Breast epithelium (tissue), 4 donors: ENCODE results near the gene PRPH. TPM values are rescaled to one million over a fixed set of nuclear protein-coding genes. Genes with fewer than 3 reads are reported as not detected.

Source experiments
- DNase-seq, 2 donors: peaks; one replicate each; pipeline ENCODE4 v3.0.0-alpha.2; 2019; ENCODE audit warnings: low spot score in 2 of 2
- H3K27ac ChIP-seq, 2 donors: fragments of 200-600 bp; sonication (generic) in 1 of 2; one replicate each; pipeline ENCODE4 v1.5.1; 2016 to 2019; ENCODE audit warnings: mild to moderate bottlenecking in 1 of 2
- H3K27me3 ChIP-seq, 2 donors: fragments of 200-600 bp; sonication (generic) in 1 of 2; one replicate each; pipeline versions ENCODE4 v1.5.1 to v1.6.0; 2017 to 2019; ENCODE audit warnings: control low read depth in 1 of 2, mild to moderate bottlenecking in 1 of 2
- H3K36me3 ChIP-seq: fragments of 200-600 bp; one replicate; pipeline ENCODE4 v1.5.1; 2019
- H3K4me1 ChIP-seq, 2 donors: fragments of 200-600 bp; sonication (generic); one replicate each; pipeline ENCODE4 v1.5.1; 2016 to 2019; ENCODE audit warnings: control low read depth in 1 of 2
- H3K4me3 ChIP-seq, 3 donors: fragments of 200-600 bp; sonication (generic); 1 replicate in 2 of 3; 2 replicates in 1 of 3; pipeline ENCODE4 v1.5.1; 2016 to 2019; ENCODE audit warnings: mild to moderate bottlenecking in 3 of 3, moderate library complexity in 2 of 3
- H3K9me3 ChIP-seq, 2 donors: fragments of 200-600 bp; sonication (generic) in 1 of 2; one replicate each; pipeline ENCODE4 v1.5.1; 2016 to 2019; ENCODE audit warnings: control low read depth in 1 of 2
- POLR2A ChIP-seq: fragments of 450-650 bp; IDR thresholded peaks from one replicate; pipeline ENCODE4 v1.6.1; 2016; ENCODE audit warnings: antibody characterized with exemption, mild to moderate bottlenecking, moderate library complexity
- POLR2AphosphoS5 ChIP-seq, 3 donors: sonication (generic); formaldehyde crosslinking; IDR thresholded peaks; one replicate each; pipeline ENCODE4 v1.6.1; 2017; ENCODE audit warnings: antibody characterized with exemption in 3 of 3
- intact Hi-C: fragments of 100-400 bp; cut with DNase I; formaldehyde crosslinking; loops from one replicate; pipeline ENCODE4 v1.15.1; 2023; ENCODE audit warnings: low total_unique reads
- total RNA-seq, 3 donors: library from RNA; depleted of rRNA; stranded (reverse); fragments of >200 nt; gene quantifications; one replicate each; pipeline ENCODE4 v1.1.0, GENCODE V29; 2016
- TF ChIP-seq, protein P1 (sequence below), 3 donors: fragments of 450-650 bp; IDR thresholded peaks; one replicate each; pipeline ENCODE4 v1.5.1; 2016 to 2017; ENCODE audit warnings: antibody characterized with exemption in 3 of 3, mild to moderate bottlenecking in 3 of 3, moderate library complexity in 3 of 3

PRPH gene
- total RNA-seq, 3 donors from 2014 or later: 0.96 to 2.0 TPM; not detected in 1

DNA sequence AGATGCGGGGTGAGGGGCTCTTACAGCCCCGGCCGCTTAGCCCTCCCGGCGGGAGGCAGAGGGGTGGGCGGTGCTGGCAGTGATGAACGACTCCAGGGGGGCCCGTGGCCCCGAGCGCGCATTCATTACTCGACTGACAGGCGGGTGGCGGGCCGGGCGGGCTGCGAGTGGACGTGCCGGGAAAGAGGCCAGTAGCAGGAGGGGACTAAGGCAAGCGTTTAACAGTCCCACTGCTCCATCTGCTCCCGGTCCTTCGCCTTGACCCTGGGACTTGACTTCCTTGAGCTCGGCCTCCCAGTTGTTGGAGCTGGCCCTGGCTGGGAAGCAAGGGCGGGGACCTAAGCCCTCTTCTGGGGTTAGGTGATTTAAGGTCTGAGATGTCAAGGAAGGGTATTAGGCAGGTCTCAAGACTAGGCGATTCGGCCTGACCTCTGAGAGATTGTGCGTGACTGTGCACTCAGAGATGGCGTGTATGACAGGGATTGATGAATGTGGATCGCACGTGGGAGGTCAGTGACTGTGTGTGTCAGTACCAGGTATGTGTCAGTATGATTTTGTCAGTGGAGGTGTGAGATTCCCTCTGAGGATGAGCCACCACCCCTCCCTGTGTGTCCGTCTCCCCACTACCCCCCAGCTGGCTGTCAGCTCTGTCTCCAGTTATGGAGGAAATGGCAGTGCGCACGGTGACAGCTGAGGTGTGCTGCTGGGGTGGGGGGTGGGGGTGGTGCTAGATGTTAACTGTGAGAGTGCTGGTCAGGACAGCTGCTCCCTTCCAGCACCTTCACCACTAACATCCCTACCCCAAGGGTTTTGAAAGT lies 48.2 kb downstream of the PRPH start:
- Histone ChIP-seq H3K27ac (no peak overlapping the region), H3K4me1 (peaks cover 23% of the 10 kb centered on the region in 2 donors), H3K9me3 (no peaks in the 10 kb centered on the region), H3K36me3 (no peaks in the 10 kb centered on the region), H3K4me3 (peak overlapping the region in 2 of 3 donors; percentile 41 to 63), H3K27me3 (peaks cover 14 to 35% of the 10 kb centered on the region in 2 donors)
- no peak for TF ChIP-seq POLR2AphosphoS5 (IDR thresholded peaks at IDR 0.05)
- TF ChIP-seq, protein P1, sequence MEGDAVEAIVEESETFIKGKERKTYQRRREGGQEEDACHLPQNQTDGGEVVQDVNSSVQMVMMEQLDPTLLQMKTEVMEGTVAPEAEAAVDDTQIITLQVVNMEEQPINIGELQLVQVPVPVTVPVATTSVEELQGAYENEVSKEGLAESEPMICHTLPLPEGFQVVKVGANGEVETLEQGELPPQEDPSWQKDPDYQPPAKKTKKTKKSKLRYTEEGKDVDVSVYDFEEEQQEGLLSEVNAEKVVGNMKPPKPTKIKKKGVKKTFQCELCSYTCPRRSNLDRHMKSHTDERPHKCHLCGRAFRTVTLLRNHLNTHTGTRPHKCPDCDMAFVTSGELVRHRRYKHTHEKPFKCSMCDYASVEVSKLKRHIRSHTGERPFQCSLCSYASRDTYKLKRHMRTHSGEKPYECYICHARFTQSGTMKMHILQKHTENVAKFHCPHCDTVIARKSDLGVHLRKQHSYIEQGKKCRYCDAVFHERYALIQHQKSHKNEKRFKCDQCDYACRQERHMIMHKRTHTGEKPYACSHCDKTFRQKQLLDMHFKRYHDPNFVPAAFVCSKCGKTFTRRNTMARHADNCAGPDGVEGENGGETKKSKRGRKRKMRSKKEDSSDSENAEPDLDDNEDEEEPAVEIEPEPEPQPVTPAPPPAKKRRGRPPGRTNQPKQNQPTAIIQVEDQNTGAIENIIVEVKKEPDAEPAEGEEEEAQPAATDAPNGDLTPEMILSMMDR (IDR thresholded peaks at IDR 0.05): no peak
- TF ChIP-seq POLR2A: no peak
- DNase-seq: no peak
- intact Hi-C loops: loop anchor here (10.0 kb wide), 1 partner anchor 172 kb away; no protein-coding TSS in a partner anchor

DNA sequence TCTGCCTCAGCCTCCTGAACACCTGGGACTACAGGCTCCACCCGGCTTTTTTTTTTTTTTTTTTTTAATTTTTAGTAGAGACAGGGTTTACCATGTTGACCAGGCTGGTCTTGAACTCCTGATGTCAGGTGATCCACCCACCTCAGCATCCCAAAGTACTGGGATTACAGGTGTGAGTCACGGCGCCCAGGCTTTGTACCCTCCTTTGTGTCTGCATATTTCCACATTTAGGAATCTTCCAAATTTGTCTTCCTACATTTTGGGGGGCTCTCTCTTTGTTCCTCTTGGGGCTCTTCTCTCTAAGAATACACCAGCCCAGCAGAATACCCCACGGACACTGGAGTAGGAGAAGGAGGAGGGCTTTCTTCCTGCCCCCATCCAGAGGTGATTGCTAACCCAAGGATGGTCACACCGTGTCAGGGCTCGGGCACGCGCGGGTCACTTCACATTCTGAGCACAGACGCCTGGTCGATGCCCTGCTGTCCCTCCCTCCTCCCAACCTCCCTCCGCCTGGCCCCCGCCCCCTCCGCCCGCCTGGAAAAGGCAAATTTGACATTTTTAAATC lies 49.6 kb downstream of the PRPH start:
- Histone ChIP-seq H3K4me1 (peaks cover 23% of the 10 kb centered on the region in 2 donors), H3K27ac (no peak overlapping the region), H3K27me3 (peaks cover 14 to 37% of the 10 kb centered on the region in 2 donors), H3K9me3 (no peaks in the 10 kb centered on the region), H3K4me3 (peak overlapping the region in 2 of 3 donors; percentile 52 to 69), H3K36me3 (no peaks in the 10 kb centered on the region)
- no peak for TF ChIP-seq POLR2A
- no peak for TF ChIP-seq POLR2AphosphoS5 (IDR thresholded peaks at IDR 0.05)
- TF ChIP-seq, protein P1 (IDR thresholded peaks at IDR 0.05): no peak
- intact Hi-C loops: loop anchor here (10.0 kb wide), 1 partner anchor 170 kb away; no protein-coding TSS in a partner anchor
- no peak for DNase-seq

DNA sequence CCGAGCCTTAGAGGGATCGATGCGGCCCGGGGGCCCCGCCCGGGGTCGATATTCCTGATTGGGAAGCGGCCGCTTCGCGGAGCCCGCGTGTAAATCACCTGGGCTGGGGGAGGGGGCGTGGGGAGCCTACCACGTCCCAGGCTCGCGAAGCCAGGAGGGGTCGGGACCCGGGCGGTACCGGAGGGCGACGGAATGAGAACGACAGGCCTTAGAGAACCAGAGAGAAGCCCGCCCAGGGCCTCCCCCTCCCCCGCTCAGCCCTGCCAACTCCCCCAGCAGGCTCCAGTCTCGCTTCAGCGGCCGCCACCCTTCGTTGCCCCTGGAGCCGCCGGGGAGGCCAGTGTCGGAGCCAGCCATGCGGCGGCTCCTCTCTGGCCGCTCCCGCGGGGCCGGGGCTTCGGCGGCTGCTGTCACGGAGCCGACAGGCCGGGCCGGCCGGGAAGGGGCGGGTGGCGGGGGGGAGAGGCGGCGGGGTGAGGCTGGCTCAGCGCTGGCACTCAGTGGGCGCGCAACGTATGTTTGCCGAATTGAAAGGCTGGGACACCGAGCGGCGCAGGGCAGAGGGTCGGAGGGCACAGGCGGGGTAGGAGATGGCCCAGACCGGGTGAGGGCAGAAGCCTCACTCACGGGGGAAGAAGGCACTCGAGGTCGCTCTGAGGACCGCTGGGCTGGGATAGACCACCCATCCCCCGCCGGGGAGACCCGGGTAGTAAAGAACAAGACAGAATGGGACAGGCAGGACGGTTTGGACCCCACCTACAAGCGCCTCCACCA lies 50.3 kb downstream of the PRPH start:
- TF ChIP-seq POLR2AphosphoS5 (IDR thresholded peaks at IDR 0.05): no peak
- TF ChIP-seq, protein P1 (IDR thresholded peaks at IDR 0.05): no peak
- no peak for TF ChIP-seq POLR2A
- Histone ChIP-seq H3K4me3 (peak overlapping the region; percentile 27 to 69 (median 52)), H3K9me3 (no peaks in the 10 kb centered on the region), H3K27me3 (peaks cover 14 to 37% of the 10 kb centered on the region in 2 donors), H3K27ac (no peak overlapping the region), H3K36me3 (no peaks in the 10 kb centered on the region), H3K4me1 (peaks cover 23% of the 10 kb centered on the region in 2 donors)
- intact Hi-C loops: loop anchor here (10.0 kb wide), 1 partner anchor 170 kb away; no protein-coding TSS in a partner anchor
- no peak for DNase-seq

DNA sequence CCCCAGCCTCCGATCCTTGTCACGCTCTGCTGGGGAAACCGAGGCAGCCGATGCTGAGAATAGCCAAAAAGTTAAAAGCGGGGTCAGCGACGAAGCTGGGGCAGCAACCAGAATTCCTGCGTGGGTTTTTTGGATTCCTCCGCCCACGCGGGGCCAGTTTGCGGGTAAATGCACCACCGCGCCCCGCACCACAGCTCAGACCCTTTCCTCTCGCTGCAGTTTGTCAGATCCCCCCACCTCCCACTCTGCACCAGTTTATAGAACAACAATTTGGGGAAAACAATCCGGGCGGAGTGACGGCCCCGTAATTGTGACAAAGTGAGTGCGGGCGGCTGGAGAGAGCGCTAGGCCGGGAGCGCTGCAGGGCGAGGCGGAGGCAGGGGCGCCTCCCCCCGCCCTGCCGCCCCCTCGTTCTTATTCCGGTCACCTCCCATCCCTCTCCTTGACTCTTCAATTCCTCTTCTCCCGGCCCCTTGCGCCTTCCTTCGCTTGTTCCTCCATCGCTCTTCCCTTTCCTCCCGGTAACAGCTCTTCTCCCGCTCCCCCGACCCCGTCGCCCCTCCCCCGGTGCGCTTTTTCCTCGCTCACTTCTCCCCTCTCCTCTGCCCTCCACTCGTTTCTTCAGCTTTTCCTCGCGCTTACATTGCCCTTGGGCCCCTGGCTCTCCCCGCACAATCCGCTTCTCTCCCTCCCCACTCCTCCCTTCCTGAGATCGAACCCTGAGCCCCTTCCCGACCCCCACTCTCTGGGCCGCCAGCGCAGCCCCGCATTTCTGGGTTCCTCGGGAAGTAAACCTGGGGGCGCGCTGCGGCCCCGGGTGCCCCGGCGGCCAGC lies 51.1 kb downstream of the PRPH start:
- peak overlapping the region; percentile 27 to 69 (median 52) for H3K4me3 ChIP-seq
- intact Hi-C loops: loop anchor here (10.0 kb wide), 1 partner anchor 169 kb away; no protein-coding TSS in a partner anchor
- H3K9me3 ChIP-seq: no peaks in the 10 kb centered on the region
- peaks cover 14 to 37% of the 10 kb centered on the region in 2 donors for H3K27me3 ChIP-seq
- H3K36me3 ChIP-seq: no peaks in the 10 kb centered on the region
- no peak for TF ChIP-seq POLR2A
- TF ChIP-seq POLR2AphosphoS5 (IDR thresholded peaks at IDR 0.05): no peak
- TF ChIP-seq, protein P1 (IDR thresholded peaks at IDR 0.05): no peak
- H3K4me1 ChIP-seq: peaks cover 23% of the 10 kb centered on the region in 2 donors
- peak in 1 of 2 donors; percentile 7 for DNase-seq
- no peak overlapping the region for H3K27ac ChIP-seq
